Tibial artery (tissue), 4 donors: ENCODE data around the gene MEF2D.

Experiments used
- DNase-seq, 2 donors: peaks; one replicate each; pipeline ENCODE4 v3.0.0-alpha.2; 2019
- H3K27ac ChIP-seq, 2 donors: fragments of 200-600 bp; sonication (generic) in 1 of 2; 1 replicate in 1 of 2; 2 replicates in 1 of 2; pipeline ENCODE4 v1.5.1; 2018 to 2019; ENCODE audit warnings: mild to moderate bottlenecking in 1 of 2
- H3K27me3 ChIP-seq, 2 donors: fragments of 200-600 bp; sonication (generic) in 1 of 2; one replicate each; pipeline versions ENCODE4 v1.5.1 to v1.6.0; 2016 to 2019
- H3K36me3 ChIP-seq, 3 donors: fragments of 200-600 bp; sonication (generic) in 2 of 3; one replicate each; pipeline ENCODE4 v1.5.1; 2016 to 2019; ENCODE audit warnings: mild to moderate bottlenecking in 2 of 3
- H3K4me1 ChIP-seq, 4 donors: fragments of 200-600 bp; sonication (generic) in 2 of 4; 1 replicate in 3 of 4; 2 replicates in 1 of 4; pipeline ENCODE4 v1.5.1; 2016 to 2019
- H3K4me3 ChIP-seq, 2 donors: fragments of 200-600 bp; sonication (generic) in 1 of 2; 1 replicate in 1 of 2; 2 replicates in 1 of 2; pipeline ENCODE4 v1.5.1; 2018 to 2019; ENCODE audit warnings: mild to moderate bottlenecking in 2 of 2
- H3K9me3 ChIP-seq, 3 donors: fragments of 200-600 bp; sonication (generic) in 1 of 3; one replicate each; pipeline ENCODE4 v1.5.1; 2016 to 2019
- CTCF ChIP-seq, 2 experiments: fragments of 200-600 bp in 1 of 2; fragments of 450-650 bp in 1 of 2; IDR thresholded peaks; one replicate each; pipeline ENCODE4 v1.5.1; 2017 to 2019; ENCODE audit warnings: antibody characterized with exemption in 2 of 2, mild to moderate bottlenecking in 1 of 2, moderate library complexity in 1 of 2
- intact Hi-C: fragments of 100-400 bp; cut with DNase I; formaldehyde crosslinking; loops from one replicate; pipeline ENCODE4 v1.15.0; 2023; ENCODE audit warnings: low total_unique reads

The MEF2D gene

GRCh38 chr1:156492013-156492590 lies 8.5 kb downstream of the MEF2D start:
- no peak for DNase-seq
- Histone ChIP-seq H3K27me3 (no peaks in the 10 kb centered on the region), H3K27ac (peak overlapping the region; percentile 85 to 94), H3K4me1 (peaks cover 32 to 100% (median 100%) of the 10 kb centered on the region in 4 donors), H3K36me3 (peaks cover 0 to 14% (median 8%) of the 10 kb centered on the region in 3 donors), H3K9me3 (no peaks in the 10 kb centered on the region), H3K4me3 (peak overlapping the region in 1 of 2 donors; percentile 53)
- intact Hi-C loops, result no loop called here
- TF ChIP-seq CTCF (IDR thresholded peaks at IDR 0.05), result no peak

GRCh38 chr1:156491151-156491949 lies 9.2 kb downstream of the MEF2D start:
- no peaks in the 10 kb centered on the region for H3K27me3 ChIP-seq
- peaks cover 32 to 100% (median 97%) of the 10 kb centered on the region in 4 donors for H3K4me1 ChIP-seq
- peak overlapping the region; percentile 85 to 94 for H3K27ac ChIP-seq
- intact Hi-C loops, result no loop called here
- H3K9me3 ChIP-seq, result no peaks in the 10 kb centered on the region
- no peak for TF ChIP-seq CTCF (IDR thresholded peaks at IDR 0.05)
- H3K36me3 ChIP-seq, result peaks cover 0 to 14% (median 8%) of the 10 kb centered on the region in 3 donors
- H3K4me3 ChIP-seq, result peak overlapping the region; percentile 43 to 53
- no peak for DNase-seq

- Histone ChIP-seq H3K36me3 (peaks cover 0 to 14% (median 8%) of the 10 kb centered on the region in 3 donors), H3K4me1 (peaks cover 32 to 100% (median 96%) of the 10 kb centered on the region in 4 donors), H3K27ac (peak overlapping the region; percentile 85 to 94), H3K4me3 (peak overlapping the region; percentile 43 to 53), H3K9me3 (no peaks in the 10 kb centered on the region), H3K27me3 (no peaks in the 10 kb centered on the region)
- DNase-seq, result peak in 1 of 2 donors; percentile 87
- TF ChIP-seq CTCF (IDR thresholded peaks at IDR 0.05), result peak; percentile 44 to 67
- intact Hi-C loops, result no loop called here
These were observed 10.1 kb downstream of the MEF2D start for GRCh38 chr1:156490401-156491032.

- H3K4me1 ChIP-seq, result peaks cover 27 to 100% (median 96%) of the 10 kb centered on the region in 4 donors
- no peak for DNase-seq
These were observed 10.7 kb downstream of the MEF2D start for GRCh38 chr1:156489935-156490293.

More at GRCh38 chr1:156489935-156490293, 10.7 kb downstream of the MEF2D start:
- Histone ChIP-seq H3K4me3 (peak overlapping the region; percentile 43 to 53), H3K27ac (peak overlapping the region; percentile 85 to 94), H3K36me3 (peaks cover 0 to 13% (median 4%) of the 10 kb centered on the region in 3 donors), H3K27me3 (no peaks in the 10 kb centered on the region), H3K9me3 (no peaks in the 10 kb centered on the region)
- intact Hi-C loops, result no loop called here
- no peak for TF ChIP-seq CTCF (IDR thresholded peaks at IDR 0.05)
